Upper lobe of left lung (tissue), 4 donors: ENCODE results near the gene SERPINB6.

Experiments
- POLR2A ChIP-seq, 4 donors: fragments of 450-650 bp; IDR thresholded peaks; one replicate each; pipeline ENCODE4 v1.5.1; 2016 to 2017; ENCODE audit warnings: antibody characterized with exemption in 4 of 4, mild to moderate bottlenecking in 2 of 4
- POLR2AphosphoS5 ChIP-seq, 2 donors: sonication (generic); formaldehyde crosslinking; IDR thresholded peaks; one replicate each; pipeline ENCODE4 v1.5.1; 2017; ENCODE audit warnings: antibody characterized with exemption in 2 of 2
- TF ChIP-seq, protein P1 (sequence below), 6 experiments: fragments of 450-650 bp in 4 of 6; fragments of 200-600 bp in 2 of 6; sonication (generic) in 2 of 6; IDR thresholded peaks; one replicate each; pipeline ENCODE4 v1.5.1; 2016 to 2019; ENCODE audit warnings: antibody characterized with exemption in 6 of 6

GRCh38 chr6:2993755-2994317 is 22.5 kb upstream of the SERPINB6 start:
- TF ChIP-seq POLR2AphosphoS5 (IDR thresholded peaks at IDR 0.05), result no peak
- TF ChIP-seq, protein P1, sequence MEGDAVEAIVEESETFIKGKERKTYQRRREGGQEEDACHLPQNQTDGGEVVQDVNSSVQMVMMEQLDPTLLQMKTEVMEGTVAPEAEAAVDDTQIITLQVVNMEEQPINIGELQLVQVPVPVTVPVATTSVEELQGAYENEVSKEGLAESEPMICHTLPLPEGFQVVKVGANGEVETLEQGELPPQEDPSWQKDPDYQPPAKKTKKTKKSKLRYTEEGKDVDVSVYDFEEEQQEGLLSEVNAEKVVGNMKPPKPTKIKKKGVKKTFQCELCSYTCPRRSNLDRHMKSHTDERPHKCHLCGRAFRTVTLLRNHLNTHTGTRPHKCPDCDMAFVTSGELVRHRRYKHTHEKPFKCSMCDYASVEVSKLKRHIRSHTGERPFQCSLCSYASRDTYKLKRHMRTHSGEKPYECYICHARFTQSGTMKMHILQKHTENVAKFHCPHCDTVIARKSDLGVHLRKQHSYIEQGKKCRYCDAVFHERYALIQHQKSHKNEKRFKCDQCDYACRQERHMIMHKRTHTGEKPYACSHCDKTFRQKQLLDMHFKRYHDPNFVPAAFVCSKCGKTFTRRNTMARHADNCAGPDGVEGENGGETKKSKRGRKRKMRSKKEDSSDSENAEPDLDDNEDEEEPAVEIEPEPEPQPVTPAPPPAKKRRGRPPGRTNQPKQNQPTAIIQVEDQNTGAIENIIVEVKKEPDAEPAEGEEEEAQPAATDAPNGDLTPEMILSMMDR (IDR thresholded peaks at IDR 0.05), result no peak
- no peak for TF ChIP-seq POLR2A (IDR thresholded peaks at IDR 0.05)
